WTC11 (cell line): ENCODE measurements around the gene DMD. TPM values are rescaled to one million over a fixed set of nuclear protein-coding genes. Genes with fewer than 3 reads are reported as not detected.

ENCODE experiments used
- ATAC-seq: fragments of 200-7000 bp; cut with Tn5 transposase; 2 replicates; pipeline ENCODE4 v1.10.0; 2021; ENCODE audit warnings: mild to moderate bottlenecking, moderate library complexity
- CTCF ChIA-PET: fragments of 300-600 bp; sonication (Branson Sonifier 250); formaldehyde crosslinking; loops from one replicate; lab custom pipeline; 2021; ENCODE audit warnings: antibody characterized with exemption; lab: Charles Lee
- POLR2A ChIA-PET: fragments of 350-600 bp; sonication (Branson Sonifier 250); formaldehyde crosslinking; loops from one replicate; lab custom pipeline; 2021; ENCODE audit warnings: antibody characterized with exemption; lab: Charles Lee
- DNase-seq: peaks from one replicate; pipeline ENCODE4 v3.0.0; 2021; ENCODE audit warnings: low spot score
- H3K27ac Mint-ChIP-seq: 2 replicates; pipeline ENCODE4 v1.8.0; 2021; ENCODE audit warnings: mixed read lengths
- H3K27me3 Mint-ChIP-seq: 2 replicates; pipeline ENCODE4 v1.8.0; 2021; ENCODE audit warnings: low read depth, mild to moderate bottlenecking, moderate library complexity, mixed read lengths
- H3K36me3 Mint-ChIP-seq: 2 replicates; pipeline ENCODE4 v1.8.0; 2021; ENCODE audit warnings: mixed read lengths
- H3K4me1 Mint-ChIP-seq: 2 replicates; pipeline ENCODE4 v1.8.0; 2022; ENCODE audit warnings: mixed read lengths
- H3K4me3 Mint-ChIP-seq: 2 replicates; pipeline ENCODE4 v1.8.0; 2021; ENCODE audit warnings: mild to moderate bottlenecking, moderate library complexity, mixed read lengths
- H3K9me3 Mint-ChIP-seq: 2 replicates; pipeline ENCODE4 v1.8.0; 2021; ENCODE audit warnings: mixed read lengths
- CBFB ChIP-seq: sonication (generic); formaldehyde crosslinking; IDR thresholded peaks from 2 replicates; pipeline ENCODE4 v1.8.1; 2022; ENCODE audit warnings: mild to moderate bottlenecking, low read depth, missing genetic modification reagents
- E2F4 ChIP-seq: sonication (generic); formaldehyde crosslinking; IDR thresholded peaks from 2 replicates; pipeline ENCODE4 v1.8.1; 2022; ENCODE audit warnings: low read depth, mild to moderate bottlenecking, moderate library complexity, missing genetic modification reagents, borderline replicate concordance
- NFATC4 ChIP-seq: fragments of 250-450 bp; sonication (Bioruptor Pico); IDR thresholded peaks from 2 replicates; pipeline ENCODE4 v1.9.0; 2021; ENCODE audit warnings: mild to moderate bottlenecking
- NFYB ChIP-seq: sonication (generic); formaldehyde crosslinking; conservative IDR thresholded peaks from 2 replicates; pipeline ENCODE4 v1.8.0; 2022; ENCODE audit warnings: low read depth, missing genetic modification reagents
- TCF7 ChIP-seq: sonication (generic); formaldehyde crosslinking; IDR thresholded peaks from 2 replicates; pipeline ENCODE4 v1.8.0; 2022; ENCODE audit warnings: mild to moderate bottlenecking, low read depth, missing genetic modification reagents, moderate library complexity
- USF1 ChIP-seq: sonication (generic); formaldehyde crosslinking; IDR thresholded peaks from 2 replicates; pipeline ENCODE4 v1.8.0; 2022; ENCODE audit warnings: mild to moderate bottlenecking, missing genetic modification reagents
- ZNF281 ChIP-seq: sonication (generic); formaldehyde crosslinking; IDR thresholded peaks from 2 replicates; pipeline ENCODE4 v1.8.0; 2023; ENCODE audit warnings: mild to moderate bottlenecking, missing genetic modification reagents
- total RNA-seq: library from RNA; stranded (reverse); gene quantifications from 3 replicates; pipeline ENCODE4 v1.2.3, GENCODE V29; 2021
- TF ChIP-seq, protein P1 (sequence below): fragments of 250-450 bp; sonication (Bioruptor Pico); IDR thresholded peaks from 2 replicates; pipeline ENCODE4 v1.9.0; 2021; ENCODE audit warnings: mild to moderate bottlenecking
- TF ChIP-seq, protein P2 (sequence below): fragments of 250-450 bp; sonication (Bioruptor Pico); IDR thresholded peaks from 2 replicates; pipeline ENCODE4 v1.9.0; 2021; ENCODE audit warnings: mild to moderate bottlenecking
- TF ChIP-seq, protein P3 (sequence below): sonication (generic); formaldehyde crosslinking; IDR thresholded peaks from 2 replicates; pipeline ENCODE4 v1.8.1; 2022; ENCODE audit warnings: mild to moderate bottlenecking, moderate library complexity, missing genetic modification reagents

DMD gene
- total RNA-seq, 1 experiment from 2014 or later, result 9.1 TPM

- TF ChIP-seq, protein P1, sequence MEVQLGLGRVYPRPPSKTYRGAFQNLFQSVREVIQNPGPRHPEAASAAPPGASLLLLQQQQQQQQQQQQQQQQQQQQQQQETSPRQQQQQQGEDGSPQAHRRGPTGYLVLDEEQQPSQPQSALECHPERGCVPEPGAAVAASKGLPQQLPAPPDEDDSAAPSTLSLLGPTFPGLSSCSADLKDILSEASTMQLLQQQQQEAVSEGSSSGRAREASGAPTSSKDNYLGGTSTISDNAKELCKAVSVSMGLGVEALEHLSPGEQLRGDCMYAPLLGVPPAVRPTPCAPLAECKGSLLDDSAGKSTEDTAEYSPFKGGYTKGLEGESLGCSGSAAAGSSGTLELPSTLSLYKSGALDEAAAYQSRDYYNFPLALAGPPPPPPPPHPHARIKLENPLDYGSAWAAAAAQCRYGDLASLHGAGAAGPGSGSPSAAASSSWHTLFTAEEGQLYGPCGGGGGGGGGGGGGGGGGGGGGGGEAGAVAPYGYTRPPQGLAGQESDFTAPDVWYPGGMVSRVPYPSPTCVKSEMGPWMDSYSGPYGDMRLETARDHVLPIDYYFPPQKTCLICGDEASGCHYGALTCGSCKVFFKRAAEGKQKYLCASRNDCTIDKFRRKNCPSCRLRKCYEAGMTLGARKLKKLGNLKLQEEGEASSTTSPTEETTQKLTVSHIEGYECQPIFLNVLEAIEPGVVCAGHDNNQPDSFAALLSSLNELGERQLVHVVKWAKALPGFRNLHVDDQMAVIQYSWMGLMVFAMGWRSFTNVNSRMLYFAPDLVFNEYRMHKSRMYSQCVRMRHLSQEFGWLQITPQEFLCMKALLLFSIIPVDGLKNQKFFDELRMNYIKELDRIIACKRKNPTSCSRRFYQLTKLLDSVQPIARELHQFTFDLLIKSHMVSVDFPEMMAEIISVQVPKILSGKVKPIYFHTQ (CRISPR knock-in tag), result no peak
- no peak for TF ChIP-seq TCF7 (CRISPR knock-in tag)
- TF ChIP-seq ZNF281 (CRISPR knock-in tag), result no peak
- TF ChIP-seq E2F4, result no peak
- TF ChIP-seq, protein P2, sequence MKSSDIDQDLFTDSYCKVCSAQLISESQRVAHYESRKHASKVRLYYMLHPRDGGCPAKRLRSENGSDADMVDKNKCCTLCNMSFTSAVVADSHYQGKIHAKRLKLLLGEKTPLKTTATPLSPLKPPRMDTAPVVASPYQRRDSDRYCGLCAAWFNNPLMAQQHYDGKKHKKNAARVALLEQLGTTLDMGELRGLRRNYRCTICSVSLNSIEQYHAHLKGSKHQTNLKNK, result no peak
- no peak for TF ChIP-seq NFYB (CRISPR knock-in tag)
- no peak for TF ChIP-seq USF1
- no peak for TF ChIP-seq NFATC4 (CRISPR knock-in tag)
- TF ChIP-seq CBFB, result no peak
- TF ChIP-seq, protein P3, sequence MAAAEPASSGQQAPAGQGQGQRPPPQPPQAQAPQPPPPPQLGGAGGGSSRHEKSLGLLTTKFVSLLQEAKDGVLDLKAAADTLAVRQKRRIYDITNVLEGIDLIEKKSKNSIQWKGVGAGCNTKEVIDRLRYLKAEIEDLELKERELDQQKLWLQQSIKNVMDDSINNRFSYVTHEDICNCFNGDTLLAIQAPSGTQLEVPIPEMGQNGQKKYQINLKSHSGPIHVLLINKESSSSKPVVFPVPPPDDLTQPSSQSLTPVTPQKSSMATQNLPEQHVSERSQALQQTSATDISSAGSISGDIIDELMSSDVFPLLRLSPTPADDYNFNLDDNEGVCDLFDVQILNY (CRISPR knock-in tag), result no peak
These were observed 1683.8 kb downstream of the DMD start (continued) for GRCh38 chrX:31527455-31528126.

DNA sequence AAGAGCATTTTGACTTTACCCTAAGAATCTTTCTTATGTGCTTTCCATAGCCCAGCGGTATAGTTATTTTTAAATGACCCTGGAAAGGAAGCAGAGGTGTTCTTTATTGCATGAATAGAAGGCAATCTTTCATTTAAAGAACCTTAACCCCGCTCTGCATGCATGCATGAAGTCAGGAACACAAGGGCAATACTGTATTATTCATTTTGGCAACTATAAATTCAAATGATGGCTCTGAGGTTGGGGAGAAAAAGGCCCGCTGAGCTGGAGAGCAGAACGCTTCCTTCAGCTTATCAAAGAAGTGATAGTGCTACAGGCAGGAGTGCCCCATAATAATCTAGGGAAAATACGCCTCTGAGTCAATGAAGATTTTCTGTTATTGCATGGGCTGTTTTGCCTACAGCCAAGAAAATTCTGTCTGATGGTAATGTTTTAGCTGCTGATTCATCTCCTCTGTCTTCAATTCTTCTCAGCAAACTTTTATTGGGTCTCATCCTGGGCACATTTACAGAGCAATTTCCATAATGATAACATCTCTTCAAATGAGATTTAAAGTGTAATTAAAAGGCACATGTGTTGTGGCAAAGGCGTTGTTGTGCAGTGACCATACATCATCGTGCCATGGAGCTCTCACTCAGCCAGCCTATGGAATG is 1687.3 kb downstream of the DMD start:
- H3K4me1 Mint-ChIP-seq, result no peaks in the 10 kb centered on the region
- DNase-seq, result no peak
- TF ChIP-seq ZNF281 (CRISPR knock-in tag), result no peak
- TF ChIP-seq, protein P2, result no peak
- TF ChIP-seq, all 79 proteins: peak for 0
- Mint-ChIP-seq H3K9me3 (peaks cover 4% of the 10 kb centered on the region), H3K4me3 (no peak overlapping the region), H3K36me3 (no peaks in the 10 kb centered on the region), H3K27me3 (no peaks in the 10 kb centered on the region), H3K27ac (no peak overlapping the region)
- POLR2A ChIA-PET, result no interaction called here
- CTCF ChIA-PET, result no interaction called here
- ATAC-seq, result no peak
